Measurements from ENCODE around the gene DSCAML1.

Gene DSCAML1

DNA sequence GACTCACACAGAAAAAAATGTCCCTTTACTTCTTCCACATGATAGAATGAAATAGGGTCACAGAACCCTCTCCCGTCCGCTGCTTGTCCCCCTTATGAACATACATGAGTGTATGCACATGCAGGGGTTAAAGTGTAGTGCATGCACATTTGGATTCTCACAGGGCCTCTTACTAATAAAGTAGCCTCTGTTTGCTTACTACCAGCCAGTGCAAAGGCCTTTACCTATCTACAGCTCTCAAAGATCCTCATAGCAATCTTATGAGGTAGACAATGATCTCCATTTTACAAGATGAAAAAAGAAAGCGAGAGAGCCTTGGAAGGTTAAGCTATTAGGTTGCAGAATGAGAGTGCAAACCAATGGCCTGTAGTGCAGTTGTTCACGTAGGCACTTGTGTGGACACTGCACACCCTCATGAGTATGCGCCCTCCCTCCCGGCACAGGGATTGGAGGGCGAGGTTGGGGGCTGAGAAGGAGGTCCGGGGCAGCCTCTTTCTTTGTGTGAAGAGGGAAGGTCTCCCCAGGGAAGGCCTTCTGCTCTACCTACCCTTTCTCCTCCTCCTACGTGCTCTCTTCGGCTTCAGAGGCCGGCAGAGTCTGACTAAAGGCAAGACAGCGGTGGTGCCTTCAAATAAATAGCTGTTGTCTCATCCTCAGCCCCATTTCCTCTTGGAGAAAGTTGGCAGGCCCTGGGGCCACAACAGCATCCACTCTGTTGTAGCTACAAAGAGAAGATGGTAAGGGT lies 378.1 kb downstream of the DSCAML1 start:
- DNase-seq (ENCODE audit: insufficient read length, low spot score): no peak
- FAIRE-seq: no peak
- TF ChIP-seq SPI1 (IDR thresholded peaks at IDR 0.05; ENCODE audit: low read depth, low read length): no peak
- TF ChIP-seq PAX5 (IDR thresholded peaks at IDR 0.05; ENCODE audit: insufficient read depth, low read length, severe bottlenecking): no peak
- TF ChIP-seq POLR2AphosphoS5 (IDR thresholded peaks at IDR 0.05; ENCODE audit: low read depth, low read length): no peak
- no peak for TF ChIP-seq TAF1 (IDR thresholded peaks at IDR 0.05; ENCODE audit: low read depth, low read length)
- no peak for TF ChIP-seq POU2F2 (IDR thresholded peaks at IDR 0.05; ENCODE audit: low read depth, low read length)
- no peak for TF ChIP-seq POLR2A (IDR thresholded peaks at IDR 0.05; ENCODE audit: low read depth, low read length)

DNA sequence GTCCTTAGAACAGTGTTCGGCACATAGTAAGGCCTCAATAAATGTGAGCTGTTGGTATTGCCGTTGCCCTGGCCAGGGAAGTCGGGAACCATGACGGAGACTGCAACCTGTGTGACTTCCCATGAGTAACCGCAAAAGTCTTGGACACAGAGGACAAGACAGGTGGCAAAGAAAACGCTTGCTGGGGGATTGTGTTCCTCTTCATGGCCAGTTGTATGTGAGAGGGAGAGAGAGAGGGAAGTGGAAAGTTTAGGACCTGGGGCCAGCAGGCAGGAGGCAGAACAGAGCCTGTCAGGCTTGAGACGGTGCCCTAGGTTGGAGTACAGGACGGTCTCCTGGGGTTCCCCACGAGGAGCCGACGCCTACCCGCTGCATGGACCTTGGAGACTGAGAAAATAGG lies 379.2 kb downstream of the DSCAML1 start:
- DNase-seq (ENCODE audit: insufficient read length, low spot score) (no peak), FAIRE-seq (no peak)
- TF ChIP-seq SPI1 (IDR thresholded peaks at IDR 0.05; ENCODE audit: low read depth, low read length) (no peak), POU2F2 (IDR thresholded peaks at IDR 0.05; ENCODE audit: low read depth, low read length) (no peak), TAF1 (IDR thresholded peaks at IDR 0.05; ENCODE audit: low read depth, low read length) (no peak), POLR2AphosphoS5 (IDR thresholded peaks at IDR 0.05; ENCODE audit: low read depth, low read length) (no peak), PAX5 (IDR thresholded peaks at IDR 0.05; ENCODE audit: insufficient read depth, low read length, severe bottlenecking) (no peak), POLR2A (IDR thresholded peaks at IDR 0.05; ENCODE audit: low read depth, low read length) (no peak)

DNA sequence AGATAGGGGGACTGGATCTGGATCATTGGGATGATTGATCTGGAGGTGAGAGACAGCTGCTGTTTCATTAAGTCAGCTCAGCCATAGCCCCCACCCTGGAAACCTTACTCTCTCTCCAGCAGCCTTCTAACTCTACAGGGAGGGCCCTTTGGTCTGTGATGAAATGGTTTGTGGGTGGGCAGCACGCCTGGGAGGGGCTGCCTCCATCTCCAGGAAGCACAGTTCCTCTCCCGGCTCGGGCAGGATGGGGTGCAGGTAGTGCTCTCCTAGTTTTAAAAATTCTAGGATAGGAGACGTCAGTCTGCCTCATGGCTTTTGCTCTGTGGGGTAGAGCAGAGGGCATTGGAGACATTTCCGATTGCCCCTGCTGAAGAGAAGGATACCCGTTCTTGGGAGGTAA lies 379.7 kb downstream of the DSCAML1 start:
- TF ChIP-seq POLR2A (IDR thresholded peaks at IDR 0.05; ENCODE audit: low read depth, low read length) (no peak), PAX5 (IDR thresholded peaks at IDR 0.05; ENCODE audit: insufficient read depth, low read length, severe bottlenecking) (no peak), POLR2AphosphoS5 (IDR thresholded peaks at IDR 0.05; ENCODE audit: low read depth, low read length) (no peak), SPI1 (IDR thresholded peaks at IDR 0.05; ENCODE audit: low read depth, low read length) (no peak), TAF1 (IDR thresholded peaks at IDR 0.05; ENCODE audit: low read depth, low read length) (no peak), POU2F2 (IDR thresholded peaks at IDR 0.05; ENCODE audit: low read depth, low read length) (no peak)
- FAIRE-seq: no peak
- DNase-seq (ENCODE audit: insufficient read length, low spot score): no peak

DNA sequence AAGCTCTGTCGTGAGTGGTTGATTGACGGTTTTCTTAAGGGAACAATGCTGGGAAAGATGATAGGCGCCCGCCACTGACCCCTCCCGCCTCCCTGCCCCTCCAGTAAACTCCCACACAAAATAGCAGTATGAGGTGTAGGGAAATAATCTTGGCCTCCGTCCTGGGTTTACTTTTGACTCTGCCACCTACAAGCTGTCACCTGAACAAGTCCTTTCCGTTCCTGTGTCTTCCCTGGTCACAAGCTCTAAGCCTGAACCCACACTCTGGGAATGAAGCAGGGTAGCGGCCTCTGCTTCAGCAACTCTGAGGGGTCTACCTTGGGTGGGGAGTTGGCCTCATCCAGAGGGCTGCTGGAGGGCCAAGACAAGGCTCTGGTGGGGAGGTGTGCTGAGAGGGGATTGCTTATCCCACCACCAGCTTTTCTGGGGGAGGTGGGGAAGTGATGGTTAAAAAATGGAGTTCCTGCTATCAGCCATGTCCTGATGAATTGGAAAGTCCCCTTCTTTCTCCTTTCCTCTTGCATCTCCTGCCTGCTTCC lies 381.6 kb downstream of the DSCAML1 start:
- DNase-seq (ENCODE audit: insufficient read length, low spot score) (no peak), FAIRE-seq (no peak)
- no peak for TF ChIP-seq SPI1 (IDR thresholded peaks at IDR 0.05; ENCODE audit: low read depth, low read length)
- no peak for TF ChIP-seq PAX5 (IDR thresholded peaks at IDR 0.05; ENCODE audit: insufficient read depth, low read length, severe bottlenecking)
- no peak for TF ChIP-seq POLR2AphosphoS5 (IDR thresholded peaks at IDR 0.05; ENCODE audit: low read depth, low read length)
- no peak for TF ChIP-seq POLR2A (IDR thresholded peaks at IDR 0.05; ENCODE audit: low read depth, low read length)
- TF ChIP-seq POU2F2 (IDR thresholded peaks at IDR 0.05; ENCODE audit: low read depth, low read length): no peak
- TF ChIP-seq TAF1 (IDR thresholded peaks at IDR 0.05; ENCODE audit: low read depth, low read length): no peak

DNA sequence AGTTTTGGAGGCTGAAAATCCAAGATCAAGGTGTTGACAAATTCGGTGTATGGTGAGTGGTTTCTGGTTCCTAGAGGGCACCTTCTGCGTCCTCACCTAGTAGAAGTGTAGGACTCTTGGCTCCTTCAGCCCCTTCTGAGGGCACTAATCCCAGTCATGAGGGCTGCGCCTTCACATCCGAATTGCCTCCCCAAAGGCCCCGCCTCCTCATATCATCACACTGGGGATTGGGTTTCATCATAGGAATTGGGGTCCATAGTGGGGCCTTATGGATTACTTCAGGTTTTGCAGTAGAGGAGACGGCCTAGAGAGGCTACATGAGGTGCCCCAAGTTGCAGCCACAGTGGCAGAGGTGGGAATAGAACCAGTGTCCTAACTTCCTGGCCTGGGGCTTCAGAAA lies 382.3 kb downstream of the DSCAML1 start:
- no peak for DNase-seq (ENCODE audit: insufficient read length, low spot score)
- TF ChIP-seq POLR2A (IDR thresholded peaks at IDR 0.05; ENCODE audit: low read depth, low read length) (no peak), POU2F2 (IDR thresholded peaks at IDR 0.05; ENCODE audit: low read depth, low read length) (no peak), SPI1 (IDR thresholded peaks at IDR 0.05; ENCODE audit: low read depth, low read length) (no peak), POLR2AphosphoS5 (IDR thresholded peaks at IDR 0.05; ENCODE audit: low read depth, low read length) (no peak), TAF1 (IDR thresholded peaks at IDR 0.05; ENCODE audit: low read depth, low read length) (no peak), PAX5 (IDR thresholded peaks at IDR 0.05; ENCODE audit: insufficient read depth, low read length, severe bottlenecking) (no peak)

DNA sequence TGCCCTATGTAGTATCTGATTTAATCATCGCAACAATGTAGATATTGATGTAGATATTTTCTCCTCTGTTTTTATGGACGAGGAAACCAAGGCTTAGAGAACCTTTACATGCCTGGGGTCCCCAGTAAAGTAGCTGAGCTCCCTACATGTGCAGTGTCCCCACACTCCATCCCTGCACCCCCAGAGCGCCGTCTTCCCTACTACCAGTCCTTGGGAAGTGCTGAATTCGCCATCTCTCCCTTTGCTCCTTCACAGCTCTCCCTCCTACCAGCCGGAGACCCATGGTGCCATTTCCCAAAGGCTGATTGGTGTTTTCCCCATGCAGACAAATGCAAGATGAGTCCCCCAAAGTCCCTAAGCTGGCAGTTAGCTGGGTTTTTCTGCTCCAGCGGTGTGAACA lies 383.4 kb downstream of the DSCAML1 start:
- TF ChIP-seq TAF1 (IDR thresholded peaks at IDR 0.05; ENCODE audit: low read depth, low read length): no peak
- TF ChIP-seq PAX5 (IDR thresholded peaks at IDR 0.05; ENCODE audit: insufficient read depth, low read length, severe bottlenecking): no peak
- TF ChIP-seq POU2F2 (IDR thresholded peaks at IDR 0.05; ENCODE audit: low read depth, low read length): no peak
- no peak for FAIRE-seq
- DNase-seq (ENCODE audit: insufficient read length, low spot score): no peak

More for the DNA sequence above, 382.3 kb downstream of the DSCAML1 start:
- FAIRE-seq: no peak

DNA sequence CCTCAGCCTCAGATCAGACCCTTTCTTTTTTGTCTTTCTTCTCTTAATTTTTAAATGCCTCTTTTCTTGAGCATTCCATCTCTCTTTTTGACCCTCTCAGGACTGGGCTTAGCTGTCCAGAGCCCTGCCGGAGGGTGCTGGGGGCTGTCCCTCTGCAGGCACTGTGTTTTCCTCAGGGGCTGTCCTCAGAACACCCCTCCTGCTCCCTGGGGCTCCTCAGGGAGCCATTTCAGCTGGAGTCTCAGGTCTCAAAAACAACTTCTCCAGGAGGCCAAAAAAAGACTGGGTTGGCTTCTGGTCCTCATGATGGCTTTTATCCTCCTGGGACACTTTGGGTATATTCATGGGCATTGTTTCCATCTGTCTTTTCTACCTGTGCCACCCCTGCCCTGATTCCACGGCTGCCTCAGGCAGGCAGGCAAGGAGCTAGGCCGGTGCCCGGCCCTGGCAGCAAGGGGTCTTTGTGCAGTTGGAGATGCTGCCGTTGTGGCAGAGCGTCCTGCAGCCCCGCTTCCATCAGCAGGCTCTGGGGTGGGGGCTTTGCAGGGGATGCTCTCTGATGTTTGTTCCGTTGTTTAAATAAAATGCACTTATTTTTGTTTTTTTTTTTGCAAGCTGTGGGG lies 384.3 kb downstream of the DSCAML1 start:
- TF ChIP-seq SPI1 (IDR thresholded peaks at IDR 0.05; ENCODE audit: low read depth, low read length) (no peak), PAX5 (IDR thresholded peaks at IDR 0.05; ENCODE audit: insufficient read depth, low read length, severe bottlenecking) (no peak)
- no peak for FAIRE-seq
- no peak for DNase-seq (ENCODE audit: insufficient read length, low spot score)

DNA sequence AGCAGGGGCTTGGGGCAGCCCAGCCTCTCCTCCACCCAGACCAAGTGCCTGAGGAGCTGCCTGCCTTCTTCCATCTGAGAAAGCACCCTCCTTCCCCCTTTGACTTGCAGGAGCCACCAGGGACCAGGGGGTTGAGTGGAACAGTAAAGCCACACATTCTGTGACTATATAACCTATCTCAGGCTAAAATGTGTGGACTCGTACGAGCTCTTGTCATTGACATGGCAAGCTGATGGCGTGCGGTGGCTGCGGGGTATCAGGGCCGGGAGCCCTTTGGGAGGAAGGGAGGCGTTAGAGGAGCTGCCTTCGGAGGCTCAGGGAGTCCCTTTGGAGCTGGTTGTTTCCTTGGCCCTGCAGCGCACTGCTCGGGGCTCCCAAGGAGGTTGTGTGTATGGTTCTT lies 384.8 kb downstream of the DSCAML1 start:
- FAIRE-seq (no peak), DNase-seq (ENCODE audit: insufficient read length, low spot score) (no peak)
- TF ChIP-seq POLR2AphosphoS5 (IDR thresholded peaks at IDR 0.05; ENCODE audit: low read depth, low read length) (no peak), SPI1 (IDR thresholded peaks at IDR 0.05; ENCODE audit: low read depth, low read length) (no peak), TAF1 (IDR thresholded peaks at IDR 0.05; ENCODE audit: low read depth, low read length) (no peak), POU2F2 (IDR thresholded peaks at IDR 0.05; ENCODE audit: low read depth, low read length) (no peak), POLR2A (IDR thresholded peaks at IDR 0.05; ENCODE audit: low read depth, low read length) (no peak), PAX5 (IDR thresholded peaks at IDR 0.05; ENCODE audit: insufficient read depth, low read length, severe bottlenecking) (no peak)

DNA sequence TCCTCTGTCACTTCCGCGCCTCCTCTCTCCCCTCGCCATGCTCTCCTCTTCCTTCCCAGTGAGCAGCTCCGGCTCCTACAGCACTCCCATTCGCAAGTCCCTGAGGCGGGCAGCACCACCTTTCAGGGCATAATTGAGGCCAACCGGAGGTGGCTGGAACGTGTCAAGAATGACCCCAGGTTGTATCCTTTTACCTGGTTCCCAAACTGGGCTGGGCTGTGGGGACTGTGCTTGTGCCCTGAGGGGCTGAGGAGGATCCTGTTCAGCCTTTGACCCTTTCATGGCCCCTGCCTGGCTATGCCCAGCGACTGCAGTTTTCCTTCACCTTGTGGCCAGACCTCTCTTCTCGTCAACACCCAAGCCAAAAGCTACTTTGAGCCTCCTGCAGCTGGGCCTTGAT lies 385.3 kb downstream of the DSCAML1 start:
- TF ChIP-seq POU2F2 (IDR thresholded peaks at IDR 0.05; ENCODE audit: low read depth, low read length) (no peak), PAX5 (IDR thresholded peaks at IDR 0.05; ENCODE audit: insufficient read depth, low read length, severe bottlenecking) (no peak), POLR2AphosphoS5 (IDR thresholded peaks at IDR 0.05; ENCODE audit: low read depth, low read length) (no peak), TAF1 (IDR thresholded peaks at IDR 0.05; ENCODE audit: low read depth, low read length) (no peak), SPI1 (IDR thresholded peaks at IDR 0.05; ENCODE audit: low read depth, low read length) (no peak), POLR2A (IDR thresholded peaks at IDR 0.05; ENCODE audit: low read depth, low read length) (no peak)
- FAIRE-seq: no peak
- DNase-seq (ENCODE audit: insufficient read length, low spot score): no peak

Data from GM12891 (cell line).